NCI-H2107 treated with DMSO at 0.1 percent for 48 hours (cell line): Measurements from ENCODE around the gene GAPDH.
"Not testable (repeated sequence)": the region's sequence is repeated elsewhere in the genome, so short reads cannot be mapped to it uniquely, and the experiment has no call there.

Source experiments
- DNase-seq: peaks from one replicate; lab custom pipeline; 2025; ENCODE audit not compliant: unreplicated experiment; lab: John Stamatoyannopoulos, UW

Gene GAPDH

DNA sequence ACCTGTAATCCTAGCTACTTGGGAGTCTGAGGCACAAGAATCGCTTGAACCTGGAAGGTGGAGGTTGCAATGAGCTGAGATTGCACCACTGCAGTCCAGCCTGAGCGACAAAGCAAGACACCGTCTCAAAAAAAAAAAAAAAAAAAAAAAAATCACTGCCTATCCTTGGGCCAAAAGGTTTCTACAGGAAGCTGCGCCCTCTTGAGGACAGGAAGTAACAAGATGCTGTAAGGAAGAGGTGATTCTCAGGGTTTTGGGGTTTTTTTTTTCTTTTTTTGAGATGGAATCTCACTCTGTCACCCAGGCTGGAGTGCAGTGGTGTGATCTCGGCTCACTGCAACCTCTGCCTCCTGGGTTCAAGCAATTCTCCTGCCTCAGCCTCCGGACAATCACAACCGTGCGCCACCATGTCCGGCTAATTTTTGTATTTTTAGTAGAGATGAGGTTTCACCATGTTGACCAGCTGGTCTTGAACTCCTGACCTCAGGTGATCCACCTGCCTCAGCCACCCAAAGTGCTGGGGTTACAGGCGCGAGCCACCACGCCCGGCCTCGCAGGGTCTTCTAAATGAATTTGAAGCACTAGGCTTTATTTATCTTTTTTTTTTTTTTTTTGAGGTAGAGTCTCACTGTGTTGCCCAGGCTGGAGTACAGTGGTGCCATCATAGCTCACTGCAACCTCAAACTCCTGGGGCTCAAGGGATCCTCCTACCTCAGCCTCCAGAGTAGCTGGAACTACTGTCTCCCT is 23.9 kb downstream of the GAPDH start:
- DNase-seq: not testable (repeated sequence)

DNA sequence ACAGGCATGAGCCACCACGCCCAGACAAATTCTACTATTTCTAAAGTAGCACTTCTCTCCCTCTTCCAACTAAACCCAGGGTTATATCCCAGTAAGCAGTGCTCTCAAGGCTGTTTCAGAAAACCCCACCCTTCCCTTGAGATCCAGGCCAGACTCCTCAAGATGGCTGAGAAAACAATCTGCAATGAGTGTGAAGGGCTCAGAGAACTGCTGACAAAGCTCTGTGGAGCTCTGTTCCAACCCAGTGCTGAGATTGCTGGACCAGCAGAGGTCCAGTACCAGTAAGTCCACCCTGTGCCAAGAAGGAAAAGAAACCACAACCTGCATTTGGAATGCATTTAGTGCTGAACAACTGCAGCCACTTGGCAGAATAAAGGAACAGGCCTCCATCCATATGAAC is 25.2 kb downstream of the GAPDH start:
- DNase-seq: no peak

DNA sequence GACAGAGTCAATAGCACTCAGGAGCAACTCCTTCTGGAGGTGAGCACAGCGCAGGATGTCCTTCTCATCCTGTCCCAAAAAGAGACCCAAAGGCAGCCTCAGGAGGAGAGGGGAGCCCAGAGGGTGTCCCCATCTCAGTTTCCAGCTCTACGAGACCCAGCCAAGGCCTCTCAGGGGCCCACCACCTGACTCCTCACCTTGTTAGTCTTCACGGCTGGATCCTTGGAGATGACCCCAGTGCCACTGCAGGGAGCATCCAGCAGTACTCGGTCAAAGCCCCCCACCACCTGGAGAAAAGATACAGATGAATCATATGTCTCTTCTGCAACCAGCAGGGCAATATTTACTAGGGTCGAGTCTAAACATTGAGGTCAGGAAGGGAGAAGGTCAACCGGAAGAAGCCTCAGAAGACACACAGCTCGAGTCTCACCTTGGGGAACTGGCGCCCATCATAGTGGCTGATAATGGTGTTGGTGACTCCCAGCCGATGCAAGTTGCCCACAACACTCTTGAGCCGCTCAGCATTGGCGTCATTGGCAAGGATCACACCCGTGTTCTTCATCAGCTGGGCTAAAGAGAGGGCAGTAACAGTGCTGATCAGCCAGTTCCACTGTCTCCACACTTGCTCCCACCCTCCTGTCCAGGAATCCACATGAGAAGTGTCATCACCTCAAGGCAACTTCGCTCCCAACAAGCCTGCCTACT is 26.3 kb downstream of the GAPDH start:
- DNase-seq: no peak

DNA sequence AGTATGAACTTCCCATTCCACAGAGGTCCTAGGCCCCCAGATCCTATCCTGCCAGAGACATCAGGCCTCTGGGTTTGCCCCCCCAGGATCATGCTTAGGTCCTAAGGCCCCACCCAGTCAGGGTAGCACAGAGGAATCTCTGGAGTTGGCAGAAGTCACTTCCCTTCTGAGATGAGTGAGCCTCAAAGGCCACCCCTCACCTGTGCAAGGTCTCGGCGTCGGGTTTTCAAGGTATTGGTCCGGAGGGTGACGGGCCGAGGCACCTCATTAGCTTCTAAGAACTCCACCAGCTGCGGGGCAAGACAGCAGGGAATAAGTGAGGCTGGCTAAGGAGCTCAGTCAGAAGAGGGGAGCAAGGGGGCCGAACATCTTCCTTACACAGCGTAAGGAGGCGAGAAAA is 28.6 kb downstream of the GAPDH start:
- DNase-seq: no peak

DNA sequence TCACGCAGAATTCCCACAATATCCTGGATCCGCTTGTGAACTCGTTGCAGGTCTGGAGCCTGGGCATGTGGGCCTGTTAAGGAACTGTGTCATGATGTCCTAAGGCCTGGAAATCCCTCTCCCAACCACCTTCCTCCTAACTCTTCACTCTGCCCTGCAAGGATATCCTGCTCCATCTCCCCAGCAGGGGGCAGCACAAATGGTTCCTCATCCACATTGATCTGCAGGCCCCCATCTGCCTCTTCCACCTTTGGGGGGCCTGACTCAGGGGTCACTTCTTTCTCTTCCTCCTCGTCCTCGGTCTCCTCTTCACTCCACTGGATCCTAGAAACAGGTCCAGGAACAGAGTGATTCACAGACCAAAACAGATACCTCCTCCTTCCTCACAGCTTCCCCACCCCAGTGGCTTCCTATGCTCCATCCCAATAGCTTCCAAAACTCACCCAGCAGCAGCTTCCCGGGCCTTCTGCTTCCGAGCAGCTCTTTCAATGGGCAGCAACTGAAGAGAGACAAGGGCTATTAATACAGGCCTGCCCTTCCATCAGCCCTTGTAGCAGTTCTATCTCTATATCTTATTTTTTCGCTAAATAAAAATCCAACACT is 29.2 kb downstream of the GAPDH start:
- DNase-seq: no peak

DNA sequence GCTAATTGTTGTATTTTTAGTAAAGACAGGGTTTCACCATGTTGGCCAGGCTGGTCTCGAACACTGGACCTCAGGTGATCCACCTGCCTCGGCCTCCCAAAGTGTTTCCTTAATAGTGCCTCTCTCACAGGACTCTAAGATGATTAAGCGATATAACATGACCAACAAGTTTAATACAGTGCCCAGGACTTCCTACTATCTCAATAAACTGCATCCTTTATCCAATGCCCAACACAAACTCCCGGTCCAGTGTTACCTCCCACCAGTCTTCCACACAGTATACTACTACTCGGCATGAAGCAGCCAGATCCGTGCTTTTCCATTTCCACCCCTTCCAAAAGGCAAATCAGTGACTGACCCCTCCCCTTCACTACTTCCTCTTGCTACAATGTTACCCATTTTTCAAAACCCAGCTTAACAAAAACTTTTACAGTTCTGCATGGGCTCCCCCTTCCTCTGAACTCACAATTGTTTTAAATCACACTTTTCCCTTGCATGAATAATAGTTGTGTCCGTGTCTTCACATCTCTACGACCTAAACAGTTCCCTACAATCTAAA is 32.9 kb downstream of the GAPDH start:
- DNase-seq: no peak

DNA sequence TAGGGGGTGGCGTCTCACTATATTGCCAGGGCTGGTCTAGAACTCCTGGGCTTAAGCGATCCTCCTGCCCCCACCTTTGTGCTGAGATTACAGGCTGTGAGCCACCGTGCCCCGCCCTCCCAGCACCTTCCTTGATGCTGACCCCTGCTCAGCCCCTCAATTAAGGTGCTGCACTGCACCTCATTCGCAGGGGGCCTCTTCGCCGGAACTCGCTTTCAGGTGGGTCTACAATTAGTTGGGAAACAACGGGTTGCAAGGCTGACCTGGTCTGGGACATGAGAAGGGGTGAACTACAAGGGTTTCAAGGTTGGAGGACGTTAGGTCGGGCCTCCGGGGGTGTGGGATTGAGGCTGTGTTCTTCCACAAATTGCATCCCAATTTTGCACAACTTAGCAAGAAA is 35.0 kb downstream of the GAPDH start:
- DNase-seq: no peak

DNA sequence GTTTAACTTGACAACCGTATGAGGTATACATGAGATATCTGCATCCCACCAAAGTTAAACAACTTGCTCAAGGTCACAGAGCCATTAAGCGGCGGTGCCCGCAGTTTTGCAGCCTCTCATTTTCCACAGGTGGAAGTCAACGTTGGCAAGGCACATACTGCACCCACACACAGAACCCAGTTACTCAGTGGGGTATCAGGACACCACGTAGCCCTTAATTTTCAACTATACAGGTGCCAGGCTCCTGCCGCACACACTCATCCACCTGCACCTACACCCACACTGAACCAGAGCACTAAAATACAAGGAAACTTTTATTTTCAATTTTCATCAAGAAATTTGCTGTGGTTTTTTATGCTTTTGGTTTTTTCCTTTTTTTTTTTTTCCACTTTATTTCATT is 35.5 kb downstream of the GAPDH start:
- no peak for DNase-seq

DNA sequence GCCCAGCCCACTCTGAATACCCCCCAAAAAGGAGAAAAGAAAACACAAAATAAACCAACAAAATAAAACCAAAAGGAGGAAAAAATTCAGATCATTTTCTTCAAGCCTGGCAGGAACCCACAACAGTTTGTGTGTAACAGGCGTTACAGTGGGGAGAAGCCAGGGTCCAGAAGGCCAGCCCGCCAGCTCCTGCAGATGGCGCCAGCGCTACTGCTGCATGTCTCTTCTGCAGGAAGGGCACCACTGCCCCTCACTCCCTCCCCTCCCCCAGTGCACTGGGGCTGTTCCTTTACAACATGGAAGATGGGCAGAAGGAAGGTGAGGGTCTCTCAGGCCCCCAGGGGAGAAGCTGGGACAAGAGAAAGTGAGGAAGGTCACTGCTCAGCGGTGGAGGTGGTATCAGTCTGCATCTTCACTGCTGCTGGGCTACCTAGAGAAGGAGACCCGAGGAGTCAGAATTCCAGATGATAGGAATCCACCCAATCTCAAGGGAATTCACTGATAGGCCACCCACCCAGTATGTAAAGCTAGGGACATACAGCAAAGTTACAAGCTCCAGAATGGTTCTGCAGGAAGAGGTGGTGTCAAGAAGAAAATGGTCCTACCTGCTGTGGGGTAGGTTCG is 36.1 kb downstream of the GAPDH start:
- DNase-seq: peak; percentile 20

DNA sequence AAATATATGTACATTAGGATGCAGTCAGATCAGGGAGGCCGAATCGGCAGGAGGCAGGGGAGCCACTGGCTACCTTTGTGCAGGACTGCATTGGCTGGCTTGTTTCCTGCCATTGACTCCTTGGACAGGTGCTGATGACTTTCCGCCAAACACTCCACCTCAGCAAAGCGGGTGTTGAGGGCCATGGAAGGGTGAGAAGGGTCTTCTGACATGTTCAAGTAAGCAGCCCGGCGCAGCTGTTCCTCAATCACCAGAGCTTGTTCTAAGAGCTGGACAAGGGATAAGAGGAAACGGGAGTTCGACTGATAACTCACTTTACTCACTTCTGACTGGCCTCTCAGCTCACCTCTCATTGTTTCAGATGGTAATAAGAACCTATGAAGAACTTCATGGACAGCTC is 38.7 kb downstream of the GAPDH start:
- no peak for DNase-seq

DNA sequence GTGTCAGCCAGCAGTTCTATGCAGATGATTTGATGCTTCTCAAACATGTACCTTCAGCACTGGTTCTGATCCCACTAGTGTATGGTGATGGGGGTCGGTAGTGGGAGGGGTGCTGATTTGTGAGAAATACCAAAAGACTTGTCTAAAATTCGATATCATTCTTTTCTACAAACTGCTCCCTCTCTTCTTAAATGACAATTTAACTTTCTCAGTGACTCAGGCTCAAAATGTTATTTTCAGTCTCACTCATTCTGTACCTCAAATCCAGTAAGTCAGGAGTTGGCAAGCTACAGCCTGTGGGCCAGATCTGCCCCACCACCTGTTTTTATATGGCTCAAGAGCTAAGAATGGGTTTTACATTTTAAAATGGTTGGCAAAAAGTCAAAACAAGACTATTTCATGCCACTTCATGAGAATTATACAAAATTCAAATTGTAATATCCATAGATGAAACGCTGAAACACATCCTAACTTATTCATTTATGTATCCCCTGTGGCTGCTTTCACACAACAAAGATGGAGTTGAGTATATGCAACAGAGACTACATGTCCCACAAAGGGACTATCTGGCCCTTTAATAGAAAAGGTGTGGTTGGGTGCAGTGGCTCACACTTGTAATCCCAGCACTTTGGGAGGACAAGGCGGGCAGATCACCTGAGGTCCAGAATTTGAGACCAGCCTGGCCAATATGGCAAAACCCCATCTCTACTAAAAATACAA is 40.4 kb downstream of the GAPDH start:
- DNase-seq: no peak

DNA sequence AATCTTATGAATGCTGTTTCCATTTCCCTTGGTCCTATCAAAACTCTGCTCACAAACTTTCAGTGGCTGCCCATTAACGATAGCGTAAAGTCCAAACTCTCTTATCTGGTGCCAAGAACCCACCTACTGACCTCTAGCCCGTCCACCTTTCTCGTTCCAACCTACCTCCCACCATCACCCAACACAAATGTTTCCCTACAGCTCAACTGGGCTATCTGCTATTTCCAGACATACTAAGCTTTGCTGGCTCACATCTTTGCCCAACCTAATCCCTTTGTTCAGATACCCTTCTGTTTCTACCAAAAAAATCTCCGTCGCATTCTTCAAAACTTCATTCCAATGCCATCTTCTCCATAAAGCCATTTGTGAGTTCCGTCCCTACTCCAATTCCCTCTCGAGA is 41.3 kb downstream of the GAPDH start:
- DNase-seq: no peak

DNA sequence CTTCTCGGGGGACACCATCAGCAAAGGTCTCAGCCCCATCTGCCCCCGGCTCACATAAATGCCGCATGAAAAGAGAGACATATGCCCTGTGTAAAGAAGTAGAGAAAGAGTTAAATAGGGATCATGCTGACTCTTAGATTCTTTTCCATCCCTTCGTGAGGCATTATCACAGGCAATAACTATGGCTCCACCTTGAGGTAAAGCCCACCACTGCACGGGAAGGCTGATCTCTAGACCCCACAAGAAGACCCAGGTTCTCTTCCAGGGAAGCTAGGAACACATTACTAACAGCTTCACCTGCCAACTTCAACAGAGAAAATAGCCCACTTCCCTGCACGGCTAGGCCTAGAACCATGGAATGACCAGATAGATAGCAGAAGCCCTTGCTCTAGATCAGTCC is 47.9 kb downstream of the GAPDH start:
- DNase-seq: no peak

DNA sequence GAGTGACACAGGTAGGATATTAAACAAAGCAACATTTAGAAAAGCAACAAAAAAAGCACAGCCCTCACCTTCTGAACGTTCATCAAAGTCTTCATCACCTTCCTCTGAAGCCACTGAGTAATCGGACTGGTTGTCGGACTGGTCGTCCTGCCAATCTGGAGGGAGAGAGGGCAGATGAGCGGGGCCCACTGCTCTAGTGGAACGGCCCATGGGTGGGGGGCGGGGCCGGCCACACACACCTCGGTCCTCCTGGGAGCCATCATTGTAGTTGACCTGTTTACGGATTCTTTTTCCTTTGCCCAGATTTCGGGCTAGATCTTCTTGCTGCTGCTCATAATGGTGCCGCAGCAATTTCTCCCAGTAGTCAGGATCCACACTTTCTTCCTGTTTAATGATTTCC is 48.6 kb downstream of the GAPDH start:
- no peak for DNase-seq

DNA sequence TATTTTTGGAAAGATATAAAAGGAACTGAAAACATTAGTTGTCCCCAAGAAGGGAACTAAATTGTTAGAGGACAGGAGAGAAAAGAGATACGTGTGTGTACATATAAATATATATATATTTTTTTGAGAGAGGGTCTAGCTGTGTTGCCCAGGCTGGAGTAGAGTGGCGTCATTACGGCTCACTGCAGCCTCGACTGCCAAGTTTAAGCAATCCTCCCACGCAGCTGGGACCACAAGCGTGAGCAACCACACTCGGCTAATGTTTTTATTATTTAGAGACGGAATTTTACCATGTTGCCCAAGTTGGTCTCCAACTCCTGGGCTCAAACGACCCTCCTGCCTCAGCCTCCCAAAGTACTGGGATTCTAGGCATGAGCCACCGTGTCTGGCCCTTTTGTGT is 50.0 kb downstream of the GAPDH start:
- DNase-seq: no peak

DNA sequence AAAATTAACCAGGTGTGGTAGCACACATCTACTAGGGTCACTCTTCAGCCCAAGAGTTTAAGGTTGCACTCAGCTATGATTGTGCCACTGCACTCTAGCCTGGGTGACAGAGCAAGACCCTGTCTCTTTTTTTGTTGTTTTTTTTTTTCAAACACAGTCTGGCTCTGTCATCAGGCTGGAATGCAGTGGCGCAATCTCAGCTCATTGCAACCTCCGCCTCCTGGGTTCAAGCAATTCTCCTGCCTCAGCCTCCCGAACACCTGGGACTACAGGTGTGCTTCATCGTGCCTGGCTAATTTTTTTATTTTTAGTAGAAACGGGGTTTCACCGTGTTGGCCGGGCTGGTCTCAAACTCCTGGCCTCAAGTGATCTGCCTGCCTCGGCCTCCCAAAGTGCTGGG is 52.3 kb downstream of the GAPDH start:
- DNase-seq: not testable (repeated sequence)
